Measurements from ENCODE around the gene ABHD14A. TPM values are rescaled to one million over a fixed set of nuclear protein-coding genes. Genes with fewer than 3 reads are reported as not detected.

ABHD14A gene
- total and polyA plus RNA-seq, 8 donors, result 14.7 to 30.2 (median 22.3) TPM

DNA sequence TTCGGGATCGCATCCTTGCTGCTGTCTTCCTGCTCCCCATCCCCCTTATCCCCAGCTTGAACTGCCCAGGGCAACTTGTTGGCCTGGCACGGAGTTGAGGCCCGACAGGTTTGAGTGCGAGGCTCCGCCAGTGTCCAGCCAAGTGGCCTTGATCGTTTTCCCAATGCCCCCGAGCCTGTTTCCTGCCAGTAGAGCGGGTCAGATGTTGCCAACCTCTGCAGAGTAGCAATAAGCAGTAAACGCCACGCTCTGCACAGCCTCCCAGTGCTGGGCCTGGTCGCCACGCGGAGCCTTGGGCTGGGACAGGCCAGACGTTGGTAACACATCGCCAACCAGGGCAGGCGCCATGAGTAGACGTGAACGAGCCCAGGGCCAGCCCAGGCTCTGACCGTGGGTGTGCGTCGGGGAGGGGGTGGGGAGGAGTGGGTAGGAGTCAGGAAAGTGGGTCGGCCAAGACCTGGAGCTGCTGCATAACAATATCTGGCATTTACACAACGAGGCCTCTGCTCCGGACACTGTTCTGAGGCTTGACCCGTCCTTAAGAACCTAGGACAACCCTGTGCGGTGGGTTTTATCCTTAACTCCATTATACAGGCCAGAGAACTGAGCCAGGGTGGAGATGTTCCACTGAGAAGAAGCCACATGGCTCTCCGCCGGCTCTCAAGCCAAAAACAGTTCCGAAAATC lies 444 bp upstream of the ABHD14A start:
- no peaks in the 10 kb centered on the region for H3K27me3 ChIP-seq
- no peaks in the 10 kb centered on the region for H3K9me3 ChIP-seq
- H3K4me1 ChIP-seq, result peaks cover 17 to 40% of the 10 kb centered on the region in 2 donors
- DNase-seq (peak in 2 of 4 donors; percentile 51 to 84), ATAC-seq (peak; percentile 29)
- peak overlapping the region; percentile 76 to 94 for H3K4me3 ChIP-seq
- peak overlapping the region; percentile 88 to 91 for H3K27ac ChIP-seq
- TF ChIP-seq, protein P1, sequence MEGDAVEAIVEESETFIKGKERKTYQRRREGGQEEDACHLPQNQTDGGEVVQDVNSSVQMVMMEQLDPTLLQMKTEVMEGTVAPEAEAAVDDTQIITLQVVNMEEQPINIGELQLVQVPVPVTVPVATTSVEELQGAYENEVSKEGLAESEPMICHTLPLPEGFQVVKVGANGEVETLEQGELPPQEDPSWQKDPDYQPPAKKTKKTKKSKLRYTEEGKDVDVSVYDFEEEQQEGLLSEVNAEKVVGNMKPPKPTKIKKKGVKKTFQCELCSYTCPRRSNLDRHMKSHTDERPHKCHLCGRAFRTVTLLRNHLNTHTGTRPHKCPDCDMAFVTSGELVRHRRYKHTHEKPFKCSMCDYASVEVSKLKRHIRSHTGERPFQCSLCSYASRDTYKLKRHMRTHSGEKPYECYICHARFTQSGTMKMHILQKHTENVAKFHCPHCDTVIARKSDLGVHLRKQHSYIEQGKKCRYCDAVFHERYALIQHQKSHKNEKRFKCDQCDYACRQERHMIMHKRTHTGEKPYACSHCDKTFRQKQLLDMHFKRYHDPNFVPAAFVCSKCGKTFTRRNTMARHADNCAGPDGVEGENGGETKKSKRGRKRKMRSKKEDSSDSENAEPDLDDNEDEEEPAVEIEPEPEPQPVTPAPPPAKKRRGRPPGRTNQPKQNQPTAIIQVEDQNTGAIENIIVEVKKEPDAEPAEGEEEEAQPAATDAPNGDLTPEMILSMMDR (IDR thresholded peaks at IDR 0.05), result peak; percentile 10 to 48
- H3K36me3 ChIP-seq, result no peaks in the 10 kb centered on the region
- intact Hi-C loops (cut with DNase I), result no loop called here

DNA sequence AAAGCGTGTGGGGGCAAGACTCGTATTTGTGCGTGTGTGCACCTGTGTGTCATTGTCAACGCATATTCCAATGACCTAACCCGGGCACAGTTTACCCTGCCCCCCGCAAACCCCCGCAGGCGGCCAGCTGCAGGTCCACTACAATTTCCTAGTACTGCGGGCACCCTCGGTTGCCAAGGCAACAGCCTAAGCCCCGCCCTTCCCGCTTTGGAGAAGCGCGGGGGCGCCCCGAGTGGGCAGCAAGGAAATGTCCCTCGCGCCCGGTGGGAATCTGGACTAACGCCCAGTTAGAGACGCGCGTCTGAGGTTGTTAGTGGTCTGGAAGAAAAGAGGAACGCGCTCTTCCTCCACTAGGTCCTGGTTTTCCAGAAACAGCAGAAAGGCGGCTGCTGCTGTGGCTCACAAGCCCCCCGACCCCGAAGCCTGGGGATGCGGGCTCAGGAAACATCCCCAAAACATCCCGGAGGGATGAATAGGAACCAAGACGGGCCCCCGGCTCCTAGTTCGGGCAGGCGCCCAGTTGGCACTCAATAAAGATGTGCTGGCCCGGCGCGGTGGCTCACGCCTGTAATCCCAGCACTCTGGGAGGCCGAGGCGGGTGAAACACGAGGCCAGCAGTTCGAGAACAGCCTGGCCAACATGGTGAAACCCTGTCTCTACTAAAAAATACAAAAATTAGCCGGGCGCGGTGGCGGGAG lies 1.1 kb downstream of the ABHD14A start:
- intact Hi-C loops (cut with DNase I), result no loop called here
- Histone ChIP-seq H3K4me3 (peak overlapping the region; percentile 76 to 94), H3K27ac (peak overlapping the region in 1 of 2 donors; percentile 88), H3K4me1 (peaks cover 17 to 40% of the 10 kb centered on the region in 2 donors), H3K27me3 (no peaks in the 10 kb centered on the region), H3K9me3 (no peaks in the 10 kb centered on the region), H3K36me3 (no peaks in the 10 kb centered on the region)
- no peak for ATAC-seq
- DNase-seq, result peak; percentile 44 to 87 (median 82)
- TF ChIP-seq, protein P1 (IDR thresholded peaks at IDR 0.05), result no peak

DNA sequence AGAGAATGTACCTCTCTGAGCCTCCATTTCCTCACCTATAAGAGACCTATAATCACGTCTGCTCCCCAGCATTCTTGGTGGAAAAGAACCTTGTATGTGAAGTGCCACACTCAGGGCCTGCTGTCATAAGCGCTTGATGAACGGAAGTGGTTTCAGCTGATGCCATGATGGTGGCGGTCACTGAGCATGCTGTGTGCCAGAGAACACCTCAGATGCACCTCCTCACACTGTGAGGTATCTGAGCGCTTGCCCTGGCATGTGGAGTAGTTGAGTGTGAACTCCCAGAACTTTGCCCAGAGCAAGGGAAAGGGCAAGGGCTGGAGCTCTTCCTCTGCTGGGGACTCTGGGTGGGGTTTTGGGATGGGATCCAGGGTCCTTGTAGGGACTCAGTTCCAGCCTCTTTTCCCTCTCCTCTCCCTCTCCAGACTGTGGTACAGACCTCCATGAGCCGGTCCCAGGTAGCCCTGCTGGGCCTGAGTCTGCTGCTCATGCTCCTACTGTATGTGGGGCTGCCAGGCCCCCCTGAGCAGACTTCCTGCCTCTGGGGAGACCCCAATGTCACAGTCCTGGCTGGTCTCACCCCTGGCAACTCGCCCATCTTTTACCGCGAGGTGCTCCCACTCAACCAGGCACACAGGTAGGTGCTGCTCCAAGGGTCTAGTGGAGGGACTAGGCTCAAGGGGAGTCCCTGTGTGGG lies 2.7 kb downstream of the ABHD14A start:
- H3K36me3 ChIP-seq, result no peaks in the 10 kb centered on the region

DNA sequence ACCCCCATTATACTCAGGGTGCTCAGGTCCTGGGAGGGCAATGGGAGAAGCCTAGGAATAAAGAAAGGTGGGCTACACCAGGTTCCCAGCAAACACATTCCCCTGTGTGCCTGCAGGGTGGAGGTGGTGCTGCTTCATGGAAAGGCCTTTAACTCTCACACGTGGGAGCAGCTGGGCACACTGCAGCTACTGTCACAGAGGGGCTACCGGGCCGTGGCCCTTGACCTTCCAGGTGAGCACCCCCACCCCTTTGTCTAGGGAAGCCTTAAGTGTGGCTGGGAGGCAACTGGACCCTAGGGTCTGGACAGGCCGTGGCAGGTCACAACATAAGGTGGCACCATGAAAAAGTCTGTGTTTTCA lies 3.3 kb downstream of the ABHD14A start:
- TF ChIP-seq, protein P1 (IDR thresholded peaks at IDR 0.05), result no peak
- no peak for DNase-seq
- Histone ChIP-seq H3K4me1 (peaks cover 24 to 43% of the 10 kb centered on the region in 2 donors), H3K36me3 (no peaks in the 10 kb centered on the region), H3K4me3 (no peak overlapping the region), H3K27me3 (no peaks in the 10 kb centered on the region), H3K9me3 (no peaks in the 10 kb centered on the region), H3K27ac (no peak overlapping the region)
- no peak for ATAC-seq
- intact Hi-C loops (cut with DNase I), result no loop called here

More for the DNA sequence above, 2.7 kb downstream of the ABHD14A start:
- no peaks in the 10 kb centered on the region for H3K27me3 ChIP-seq
- peaks cover 24 to 44% of the 10 kb centered on the region in 2 donors for H3K4me1 ChIP-seq
- no peak for DNase-seq
- H3K4me3 ChIP-seq, result no peak overlapping the region
- no peak overlapping the region for H3K27ac ChIP-seq
- ATAC-seq, result no peak
- H3K9me3 ChIP-seq, result no peaks in the 10 kb centered on the region
- TF ChIP-seq, protein P1 (IDR thresholded peaks at IDR 0.05), result no peak
- intact Hi-C loops (cut with DNase I), result no loop called here

DNA sequence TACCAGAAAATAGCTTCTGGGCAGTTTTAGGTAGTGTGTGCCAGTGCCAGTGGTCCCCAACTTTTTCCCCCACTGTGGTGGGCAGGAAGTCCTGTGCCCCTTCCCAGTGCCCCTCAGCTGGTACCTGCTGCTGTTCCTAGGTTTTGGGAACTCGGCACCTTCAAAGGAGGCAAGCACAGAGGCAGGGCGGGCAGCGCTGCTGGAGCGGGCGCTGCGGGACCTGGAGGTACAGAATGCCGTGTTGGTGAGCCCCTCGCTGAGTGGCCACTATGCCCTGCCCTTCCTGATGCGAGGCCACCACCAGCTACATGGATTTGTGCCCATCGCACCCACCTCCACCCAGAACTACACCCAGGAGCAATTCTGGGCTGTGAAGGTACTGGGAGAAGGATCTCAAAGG lies 5.4 kb downstream of the ABHD14A start:
- ATAC-seq (no peak), DNase-seq (no peak)
- Histone ChIP-seq H3K4me1 (peaks cover 24 to 40% of the 10 kb centered on the region in 2 donors), H3K27ac (no peak overlapping the region), H3K27me3 (no peaks in the 10 kb centered on the region), H3K4me3 (no peak overlapping the region), H3K9me3 (no peaks in the 10 kb centered on the region), H3K36me3 (no peaks in the 10 kb centered on the region)
- intact Hi-C loops (cut with DNase I), result no loop called here
- TF ChIP-seq, protein P1 (IDR thresholded peaks at IDR 0.05), result no peak
